GM12878 (cell line): ENCODE measurements around the gene TEKT1. TPM values are rescaled to one million over a fixed set of nuclear protein-coding genes. Genes with fewer than 3 reads are reported as not detected.

Experiments
- ATAC-seq: fragments of 200-7000 bp; cut with Tn5 transposase; 3 replicates; pipeline ENCODE4 v1.9.1; 2020; ENCODE audit warnings: mild to moderate bottlenecking, moderate library complexity
- BruUV-seq: library from RNA; stranded (reverse); fragments of 400-500 nt; replicated peaks from 2 replicates; lab custom pipeline; 2021; lab: Mats Ljungman, UMichigan
- CTCF ChIA-PET: fragments of 300-600 bp; sonication (Branson Sonifier 250); formaldehyde crosslinking; extraction: SDS; loops from one replicate; lab custom pipeline; 2021; ENCODE audit warnings: inconsistent platforms; lab: Yijun Ruan, JAX
- POLR2A ChIA-PET: fragments of 350-600 bp; formaldehyde crosslinking; extraction: SDS; loops from one replicate; lab custom pipeline; 2021; ENCODE audit warnings: inconsistent platforms; lab: Charles Lee
- RAD21 ChIA-PET: fragments of 300-600 bp; sonication (Branson Sonifier 250); formaldehyde crosslinking; loops from one replicate; lab custom pipeline; 2023; ENCODE audit warnings: antibody characterized with exemption; ENCODE audit not compliant: unreplicated experiment; lab: Charles Lee
- SMC1A ChIA-PET: fragments of 300-600 bp; sonication (Branson Sonifier 250); formaldehyde crosslinking; loops from one replicate; lab custom pipeline; 2023; ENCODE audit not compliant: unreplicated experiment, uncharacterized antibody; lab: Charles Lee
- DNase-seq: peaks from one replicate; pipeline ENCODE4 v3.0.0-alpha.2; 2011; ENCODE audit warnings: low read depth, low spot score
- FAIRE-seq: peaks from 3 replicates; lab custom pipeline; 2011; peaks lifted over from hg19 to GRCh38; lab: Jason Lieb, UNC
- H2AFZ ChIP-seq: 2 replicates; pipeline ENCODE4 v1.6.0; 2011; ENCODE audit warnings: low read depth, low read length, control low read depth; ENCODE audit not compliant: control insufficient read depth
- H3K27ac ChIP-seq: 2 replicates; pipeline ENCODE4 v1.5.1; 2011; ENCODE audit warnings: control low read depth; ENCODE audit not compliant: control insufficient read depth, insufficient read depth
- H3K27me3 ChIP-seq, 2 experiments: replicated peaks in 1 of 2; 2 replicates each; pipeline versions ENCODE4 v1.6.0 to v1.6.1; 2011; ENCODE audit warnings: low read length in 1 of 2; ENCODE audit not compliant: control insufficient read depth in 2 of 2, insufficient read depth in 2 of 2
- H3K36me3 ChIP-seq, 2 experiments: 2 replicates each; pipeline ENCODE4 v1.5.1; 2011; ENCODE audit warnings: low read length in 1 of 2; ENCODE audit not compliant: control insufficient read depth in 2 of 2, insufficient read depth in 2 of 2
- H3K4me1 ChIP-seq: 2 replicates; pipeline ENCODE4 v1.6.1; 2011; ENCODE audit warnings: mild to moderate bottlenecking, low read length, moderate library complexity, mixed read lengths; ENCODE audit not compliant: control insufficient read depth, insufficient read depth
- H3K4me2 ChIP-seq: 2 replicates; pipeline ENCODE4 v1.6.0; 2011; ENCODE audit warnings: control low read depth; ENCODE audit not compliant: control insufficient read depth, insufficient read depth
- H3K4me3 ChIP-seq: fragments of 200-600 bp; sonication (generic); 2 replicates; pipeline ENCODE4 v1.5.1; 2016
- H3K79me2 ChIP-seq: 2 replicates; pipeline ENCODE4 v1.6.0; 2011; ENCODE audit warnings: low read length; ENCODE audit not compliant: control insufficient read depth, insufficient read depth
- H3K9ac ChIP-seq: 2 replicates; pipeline ENCODE4 v1.8.0; 2011; ENCODE audit warnings: low read length, control low read depth, mixed read lengths; ENCODE audit not compliant: control insufficient read depth, insufficient read depth
- H3K9me3 ChIP-seq: replicated peaks from 3 replicates; pipeline ENCODE4 v1.5.1; 2011; ENCODE audit warnings: mild to moderate bottlenecking, low read length; ENCODE audit not compliant: control insufficient read depth, insufficient read depth
- H4K20me1 ChIP-seq: 2 replicates; pipeline ENCODE4 v1.6.0; 2011; ENCODE audit not compliant: control insufficient read depth, insufficient read depth
- E4F1 ChIP-seq: fragments of 450-650 bp; IDR thresholded peaks from 2 replicates; pipeline ENCODE4 v1.6.1; 2018; ENCODE audit warnings: borderline replicate concordance, mild to moderate bottlenecking; ENCODE audit not compliant: partially characterized antibody
- FOS ChIP-seq: IDR thresholded peaks from 3 replicates; pipeline ENCODE4 v1.6.1; 2011; ENCODE audit warnings: borderline replicate concordance; ENCODE audit not compliant: insufficient read length; ENCODE audit errors: extremely low read depth
- HCFC1 ChIP-seq: fragments of 150-350 bp; IDR thresholded peaks from 2 replicates; pipeline ENCODE4 v1.6.1; 2014; ENCODE audit warnings: low read length
- JUND ChIP-seq: IDR thresholded peaks from 2 replicates; pipeline ENCODE4 v1.6.1; 2012; ENCODE audit warnings: low read depth, mild to moderate bottlenecking, low read length, improper control_type of control experiment, moderate library complexity
- MLLT1 ChIP-seq: fragments of 450-650 bp; IDR thresholded peaks from 2 replicates; pipeline ENCODE4 v1.6.1; 2016; ENCODE audit warnings: mild to moderate bottlenecking
- PKNOX1 ChIP-seq: fragments of 450-650 bp; IDR thresholded peaks from 2 replicates; pipeline ENCODE4 v1.6.1; 2016; ENCODE audit warnings: mild to moderate bottlenecking
- RAD51 ChIP-seq: fragments of 450-650 bp; IDR thresholded peaks from 2 replicates; pipeline ENCODE4 v1.6.1; 2016; ENCODE audit warnings: moderate library complexity, mild to moderate bottlenecking, inconsistent platforms
- SMAD1 ChIP-seq: fragments of 450-650 bp; IDR thresholded peaks from 2 replicates; pipeline ENCODE4 v1.6.1; 2018; ENCODE audit warnings: mild to moderate bottlenecking, low read depth; ENCODE audit not compliant: partially characterized antibody
- SMARCA5 ChIP-seq: fragments of 450-650 bp; IDR thresholded peaks from 2 replicates; pipeline ENCODE4 v1.6.1; 2017; ENCODE audit warnings: mild to moderate bottlenecking
- SMC3 ChIP-seq: IDR thresholded peaks from 2 replicates; pipeline ENCODE4 v1.6.1; 2011; ENCODE audit warnings: low read length, improper control_type of control experiment, borderline replicate concordance
- TCF3 ChIP-seq: IDR thresholded peaks from 2 replicates; pipeline ENCODE4 v1.6.1; 2012; ENCODE audit warnings: low read depth, mild to moderate bottlenecking, low read length, borderline replicate concordance; ENCODE audit not compliant: insufficient read depth
- WGBS: methylation state at CpG from one replicate; pipeline ENCODE4 v1.1.6; 2016; ENCODE audit warnings: low lambda C conversion rate; ENCODE audit not compliant: insufficient replicate concordance, insufficient coverage; ENCODE audit errors: missing lambda C conversion rate; 5-methylcytosine and 5-hydroxymethylcytosine counted together
- in situ Hi-C: fragments of 300-500 bp; cut with MboI; formaldehyde crosslinking; loops from 9 replicates; pipeline ENCODE4 v1.14.3; 2018; ENCODE audit warnings: mixed read lengths
- intact Hi-C: fragments of 100-400 bp; cut with micrococcal nuclease; formaldehyde crosslinking; loops from one replicate; pipeline ENCODE4 v1.14.2; 2022; ENCODE audit not compliant: unreplicated experiment
- polyA plus RNA-seq, 11 experiments: library from polyadenylated mRNA; depleted of rRNA in 4 of 11; unstranded in 6 of 11; stranded (reverse) in 5 of 11; fragments of >200 nt; fragmentation: Nextera tagmentation in 4 of 11; fragmentation: Illumina TruSeq in 1 of 11; extraction: Ambion mirVana in 4 of 11; extraction: Trizol in 1 of 11; gene quantifications; 1 replicate in 1 of 11; 2 replicates in 10 of 11; pipeline versions ENCODE4 v1.2.1 to v1.2.3, GENCODE V29; 2011 to 2016; ENCODE audit warnings: inconsistent platforms in 2 of 11, missing spikeins in 2 of 11, low read depth in 1 of 11
- total RNA-seq, 4 experiments: library from RNA; depleted of rRNA in 3 of 4; stranded (reverse); fragments of >200 nt in 3 of 4; fragmentation: Illumina TruSeq in 1 of 4; extraction: Trizol in 1 of 4; gene quantifications; 2 replicates each; pipeline versions ENCODE4 v1.2.1 to v1.2.3, GENCODE V29; 2013 to 2021

The TEKT1 gene
- total and polyA plus RNA-seq, 10 of the 15 experiments (the other 5 are each of a cell fraction or from before 2014, with no cell fraction given) = not detected

- no peak for TF ChIP-seq TCF3
- TF ChIP-seq FOS = no peak
- TF ChIP-seq JUND = no peak
- TF ChIP-seq MLLT1 = peak; percentile 75; the same call in 1 of the 2 replicates
- no peak for TF ChIP-seq HCFC1
Observed at GRCh38 chr17:6755281-6755680, 76.2 kb downstream of the TEKT1 start (continued).

- Histone ChIP-seq H3K9ac (no peak overlapping the region), H3K4me1 (peaks cover 15% of the 10 kb centered on the region), H3K4me3 (no peak overlapping the region), H3K27ac (no peak overlapping the region), H3K27me3 (no peaks in the 10 kb centered on the region), H3K9me3 (no peaks in the 10 kb centered on the region), H3K36me3 (peaks cover 0 to 5% of the 10 kb centered on the region in 2 experiments; a peak in 2 of 4 replicates), H2AFZ (no peak overlapping the region; the same call in 1 of the 2 replicates), H4K20me1 (no peaks in the 10 kb centered on the region)
- no peak for FAIRE-seq
- no peak for ATAC-seq
- BruUV-seq = no TSS peak
- ChIA-PET RAD21 (no interaction called here), POLR2A (no interaction called here), SMC1A (interaction anchor here (1.1 kb wide), 1 partner anchor 13 kb away, joined by 3 read pairs; no protein-coding TSS in a partner anchor), CTCF (no interaction called here)
- intact Hi-C loops (loop anchor here (10.0 kb wide), 2 partner anchors 89 to 261 kb away; partner anchors contain the start of gene RNASEK), in situ Hi-C loops (no loop called here)
- no peak for DNase-seq
- 82% methylated on average over 6 of the region's 6 CpGs for WGBS
- TF ChIP-seq SMAD1 (no peak), SMC3 (no peak), RAD51 (no peak), JUND (no peak), E4F1 (no peak), SMARCA5 (no peak), PKNOX1 (no peak)
- TF ChIP-seq, all 136 proteins: peak for 0
- peaks cover 27% of the 10 kb centered on the region for H3K79me2 ChIP-seq
- no peak overlapping the region for H3K4me2 ChIP-seq
Observed at GRCh38 chr17:6753546-6753945, 78.0 kb downstream of the TEKT1 start.
